ENCODE results near the gene SEMA5A. TPM values are rescaled to one million over a fixed set of nuclear protein-coding genes. Genes with fewer than 3 reads are reported as not detected.

The SEMA5A gene
- total RNA-seq, 5 donors from 2014 or later (not counting 1 experiment from before 2014, with no cell fraction given): 0.60 to 5.1 (median 1.5) TPM

- Mint-ChIP-seq H3K9me3 (peaks cover 10 to 15% (median 13%) of the 10 kb centered on the region in 3 donors), H3K27ac (no peak overlapping the region), H3K36me3 (no peaks in the 10 kb centered on the region), H3K4me1 (no peaks in the 10 kb centered on the region), H3K27me3 (no peaks in the 10 kb centered on the region), H3K4me3 (no peak overlapping the region)
- CTCF ChIA-PET: no interaction called here
- H3K4me1 ChIP-seq (ENCODE audit: control insufficient read depth in 1 of 2, extremely low read depth in 1 of 2, insufficient read depth in 2 of 2, low read length in 2 of 2): no peaks in the 10 kb centered on the region
- no peaks in the 10 kb centered on the region for H3K27me3 ChIP-seq (replicated peaks in 1 of 2; ENCODE audit: control insufficient read depth in 2 of 2, extremely low read depth in 1 of 2, insufficient read depth in 2 of 2, low read length in 1 of 2)
- ATAC-seq (replicated peaks in 1 of 4) (no peak), DNase-seq (no peak)
- no peak overlapping the region for H3K27ac ChIP-seq (ENCODE audit: low read length)
- H3K4me3 ChIP-seq (ENCODE audit: control insufficient read depth in 1 of 2, extremely low read depth in 1 of 2, low read length in 1 of 2): no peak overlapping the region
- no peaks in the 10 kb centered on the region for H3K36me3 ChIP-seq (ENCODE audit: control insufficient read depth in 2 of 2, extremely low read depth in 1 of 2, insufficient read depth in 1 of 2, low read length in 1 of 2)
- 84% methylated on average over 4 of the region's 5 CpGs for WGBS (ENCODE audit: insufficient coverage)
- no peaks in the 10 kb centered on the region for H3K9me3 ChIP-seq
- POLR2A ChIA-PET: no interaction called here
Measured at GRCh38 chr5:9419794-9420193, 126.1 kb downstream of the SEMA5A start.

- Mint-ChIP-seq H3K27me3 (no peaks in the 10 kb centered on the region), H3K4me1 (no peaks in the 10 kb centered on the region), H3K27ac (no peak overlapping the region), H3K36me3 (no peaks in the 10 kb centered on the region), H3K4me3 (no peak overlapping the region), H3K9me3 (peaks cover 7 to 17% (median 17%) of the 10 kb centered on the region in 3 donors)
- ATAC-seq (replicated peaks in 1 of 4) (no peak), DNase-seq (no peak)
- Histone ChIP-seq H3K9me3 (no peaks in the 10 kb centered on the region), H3K4me3 (ENCODE audit: control insufficient read depth in 1 of 2, extremely low read depth in 1 of 2, low read length in 1 of 2) (no peak overlapping the region), H3K4me1 (ENCODE audit: control insufficient read depth in 1 of 2, extremely low read depth in 1 of 2, insufficient read depth in 2 of 2, low read length in 2 of 2) (no peaks in the 10 kb centered on the region), H3K27me3 (replicated peaks in 1 of 2; ENCODE audit: control insufficient read depth in 2 of 2, extremely low read depth in 1 of 2, insufficient read depth in 2 of 2, low read length in 1 of 2) (no peaks in the 10 kb centered on the region), H3K27ac (ENCODE audit: low read length) (no peak overlapping the region), H3K36me3 (ENCODE audit: control insufficient read depth in 2 of 2, extremely low read depth in 1 of 2, insufficient read depth in 1 of 2, low read length in 1 of 2) (no peaks in the 10 kb centered on the region)
- WGBS (ENCODE audit: insufficient coverage): no CpG with 5 or more reads among the region's 2 CpGs
- CTCF ChIA-PET: no interaction called here
- POLR2A ChIA-PET: no interaction called here
Measured at GRCh38 chr5:9415566-9415965, 130.3 kb downstream of the SEMA5A start.

- ChIA-PET POLR2A (no interaction called here), CTCF (no interaction called here)
- Histone ChIP-seq H3K9me3 (no peaks in the 10 kb centered on the region), H3K27me3 (replicated peaks in 1 of 2; ENCODE audit: control insufficient read depth in 2 of 2, extremely low read depth in 1 of 2, insufficient read depth in 2 of 2, low read length in 1 of 2) (no peaks in the 10 kb centered on the region), H3K27ac (ENCODE audit: low read length) (no peak overlapping the region), H3K4me3 (ENCODE audit: control insufficient read depth in 1 of 2, extremely low read depth in 1 of 2, low read length in 1 of 2) (no peak overlapping the region), H3K36me3 (ENCODE audit: control insufficient read depth in 2 of 2, extremely low read depth in 1 of 2, insufficient read depth in 1 of 2, low read length in 1 of 2) (no peaks in the 10 kb centered on the region), H3K4me1 (ENCODE audit: control insufficient read depth in 1 of 2, extremely low read depth in 1 of 2, insufficient read depth in 2 of 2, low read length in 2 of 2) (no peaks in the 10 kb centered on the region)
- DNase-seq: no peak
- Mint-ChIP-seq H3K36me3 (no peaks in the 10 kb centered on the region), H3K27me3 (peaks cover 0 to 3% of the 10 kb centered on the region in 2 donors), H3K4me1 (no peaks in the 10 kb centered on the region), H3K4me3 (no peak overlapping the region), H3K9me3 (peaks cover 7 to 17% (median 17%) of the 10 kb centered on the region in 3 donors), H3K27ac (no peak overlapping the region)
- no peak for ATAC-seq (replicated peaks in 1 of 4)
- no CpG with 5 or more reads among the region's 3 CpGs for WGBS (ENCODE audit: insufficient coverage)
Measured at GRCh38 chr5:9415091-9415490, 130.8 kb downstream of the SEMA5A start.

- H3K4me3 ChIP-seq (ENCODE audit: control insufficient read depth in 1 of 2, extremely low read depth in 1 of 2, low read length in 1 of 2): no peak overlapping the region
- no peaks in the 10 kb centered on the region for H3K27me3 ChIP-seq (replicated peaks in 1 of 2; ENCODE audit: control insufficient read depth in 2 of 2, extremely low read depth in 1 of 2, insufficient read depth in 2 of 2, low read length in 1 of 2)
- ATAC-seq (replicated peaks in 1 of 4): no peak
- no peak overlapping the region for H3K4me3 Mint-ChIP-seq
- H3K27me3 Mint-ChIP-seq: peaks cover 0 to 3% of the 10 kb centered on the region in 2 donors
- ChIA-PET POLR2A (no interaction called here), CTCF (interaction anchor here in 1 of 2 donors (0.7 kb wide), 1 partner anchor 10 kb away, joined by 4 read pairs; no protein-coding TSS in a partner anchor)
- no peak overlapping the region for H3K27ac ChIP-seq (ENCODE audit: low read length)
- H3K36me3 Mint-ChIP-seq: no peaks in the 10 kb centered on the region
- no peaks in the 10 kb centered on the region for H3K36me3 ChIP-seq (ENCODE audit: control insufficient read depth in 2 of 2, extremely low read depth in 1 of 2, insufficient read depth in 1 of 2, low read length in 1 of 2)
- WGBS (ENCODE audit: insufficient coverage): 68% methylated on average over 4 of the region's 4 CpGs
- H3K9me3 Mint-ChIP-seq: peaks cover 2 to 13% (median 3%) of the 10 kb centered on the region in 3 donors
- H3K4me1 Mint-ChIP-seq: no peaks in the 10 kb centered on the region
- no peaks in the 10 kb centered on the region for H3K9me3 ChIP-seq
- no peak overlapping the region for H3K27ac Mint-ChIP-seq
- DNase-seq: no peak
- no peaks in the 10 kb centered on the region for H3K4me1 ChIP-seq (ENCODE audit: control insufficient read depth in 1 of 2, extremely low read depth in 1 of 2, insufficient read depth in 2 of 2, low read length in 2 of 2)
Measured at GRCh38 chr5:9411142-9411541, 134.7 kb downstream of the SEMA5A start.

- Histone ChIP-seq H3K27me3 (replicated peaks in 1 of 2; ENCODE audit: control insufficient read depth in 2 of 2, extremely low read depth in 1 of 2, insufficient read depth in 2 of 2, low read length in 1 of 2) (no peaks in the 10 kb centered on the region), H3K4me1 (ENCODE audit: control insufficient read depth in 1 of 2, extremely low read depth in 1 of 2, insufficient read depth in 2 of 2, low read length in 2 of 2) (no peaks in the 10 kb centered on the region), H3K27ac (ENCODE audit: low read length) (no peak overlapping the region), H3K9me3 (no peaks in the 10 kb centered on the region), H3K36me3 (ENCODE audit: control insufficient read depth in 2 of 2, extremely low read depth in 1 of 2, insufficient read depth in 1 of 2, low read length in 1 of 2) (no peaks in the 10 kb centered on the region), H3K4me3 (ENCODE audit: control insufficient read depth in 1 of 2, extremely low read depth in 1 of 2, low read length in 1 of 2) (no peak overlapping the region)
- Mint-ChIP-seq H3K9me3 (peaks cover 3 to 13% (median 3%) of the 10 kb centered on the region in 3 donors), H3K36me3 (no peaks in the 10 kb centered on the region), H3K27ac (no peak overlapping the region), H3K4me1 (no peaks in the 10 kb centered on the region), H3K4me3 (no peak overlapping the region), H3K27me3 (peaks cover 0 to 3% of the 10 kb centered on the region in 2 donors)
- POLR2A ChIA-PET: no interaction called here
- CTCF ChIA-PET: no interaction called here
- ATAC-seq (replicated peaks in 1 of 4): no peak
- DNase-seq: no peak
- 40% methylated on average over 2 of the region's 10 CpGs for WGBS (ENCODE audit: insufficient coverage)
Measured at GRCh38 chr5:9409413-9409960, 136.4 kb downstream of the SEMA5A start.

- Histone ChIP-seq H3K27me3 (replicated peaks in 1 of 2; ENCODE audit: control insufficient read depth in 2 of 2, extremely low read depth in 1 of 2, insufficient read depth in 2 of 2, low read length in 1 of 2) (no peaks in the 10 kb centered on the region), H3K4me3 (ENCODE audit: control insufficient read depth in 1 of 2, extremely low read depth in 1 of 2, low read length in 1 of 2) (no peak overlapping the region), H3K36me3 (ENCODE audit: control insufficient read depth in 2 of 2, extremely low read depth in 1 of 2, insufficient read depth in 1 of 2, low read length in 1 of 2) (no peaks in the 10 kb centered on the region), H3K9me3 (no peaks in the 10 kb centered on the region), H3K4me1 (ENCODE audit: control insufficient read depth in 1 of 2, extremely low read depth in 1 of 2, insufficient read depth in 2 of 2, low read length in 2 of 2) (no peaks in the 10 kb centered on the region), H3K27ac (ENCODE audit: low read length) (no peak overlapping the region)
- peaks cover 3 to 13% (median 5%) of the 10 kb centered on the region in 3 donors for H3K9me3 Mint-ChIP-seq
- no peak overlapping the region for H3K4me3 Mint-ChIP-seq
- ChIA-PET POLR2A (no interaction called here), CTCF (no interaction called here)
- no peaks in the 10 kb centered on the region for H3K36me3 Mint-ChIP-seq
- no peaks in the 10 kb centered on the region for H3K4me1 Mint-ChIP-seq
- H3K27me3 Mint-ChIP-seq: peaks cover 0 to 3% of the 10 kb centered on the region in 2 donors
- ATAC-seq (replicated peaks in 1 of 4) (no peak), DNase-seq (no peak)
- 86% methylated on average over 3 of the region's 5 CpGs for WGBS (ENCODE audit: insufficient coverage)
- no peak overlapping the region for H3K27ac Mint-ChIP-seq
Measured at GRCh38 chr5:9408964-9409363, 136.9 kb downstream of the SEMA5A start.

Measured in T-cell (primary cell).